Erythroblast (primary cell): Measurements from ENCODE around the gene FYTTD1.

Source experiments
- DNase-seq, 2 experiments: peaks; one replicate each; lab custom pipeline; 2025; lab: John Stamatoyannopoulos, UW
- GATA1 ChIP-seq: IDR thresholded peaks from 2 replicates; pipeline ENCODE4 v1.6.1; 2011; ENCODE audit warnings: low read depth, mild to moderate bottlenecking, control low read depth, low read length, moderate library complexity
- POLR2A ChIP-seq: IDR thresholded peaks from 2 replicates; pipeline ENCODE4 v1.6.1; 2011; ENCODE audit warnings: mild to moderate bottlenecking, low read length

Gene FYTTD1

DNA sequence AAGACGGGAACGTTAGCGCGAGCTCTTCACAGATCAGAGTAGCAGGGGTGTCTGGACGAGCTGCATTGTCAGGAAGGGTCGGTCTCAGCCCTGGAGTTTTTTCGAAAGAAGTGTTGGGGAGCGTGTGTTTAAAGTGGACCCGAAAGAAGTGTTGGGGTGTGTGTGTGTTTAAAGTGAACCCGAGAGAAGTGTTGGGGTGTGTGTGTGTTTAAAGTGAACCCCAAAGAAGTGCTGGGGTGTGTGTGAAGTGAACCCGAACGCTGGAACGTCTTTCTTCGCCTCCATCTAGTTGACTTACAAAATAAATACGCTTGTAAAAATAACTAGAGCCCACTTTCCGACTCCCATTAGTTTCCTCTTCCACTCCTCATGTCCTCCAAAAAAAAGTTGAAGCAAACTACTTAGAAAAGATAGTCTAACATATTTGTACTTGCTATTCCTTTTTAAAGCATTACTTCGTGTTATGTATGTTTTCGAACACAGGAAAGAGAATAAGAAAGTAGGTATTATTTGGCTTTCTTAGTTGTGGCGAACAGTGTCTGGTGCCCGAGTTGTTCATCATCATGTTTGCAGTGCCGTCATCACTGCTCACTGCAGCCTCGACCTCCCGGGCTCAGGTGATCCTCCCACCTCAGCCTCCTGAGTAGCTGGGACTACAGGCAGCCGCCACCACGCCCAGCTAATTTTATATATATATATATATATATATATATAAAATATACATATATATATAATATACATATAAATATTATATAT is 42.4 kb downstream of the FYTTD1 start:
- peak in 1 of 2 experiments; percentile 64 for DNase-seq
- no peak for TF ChIP-seq POLR2A

DNA sequence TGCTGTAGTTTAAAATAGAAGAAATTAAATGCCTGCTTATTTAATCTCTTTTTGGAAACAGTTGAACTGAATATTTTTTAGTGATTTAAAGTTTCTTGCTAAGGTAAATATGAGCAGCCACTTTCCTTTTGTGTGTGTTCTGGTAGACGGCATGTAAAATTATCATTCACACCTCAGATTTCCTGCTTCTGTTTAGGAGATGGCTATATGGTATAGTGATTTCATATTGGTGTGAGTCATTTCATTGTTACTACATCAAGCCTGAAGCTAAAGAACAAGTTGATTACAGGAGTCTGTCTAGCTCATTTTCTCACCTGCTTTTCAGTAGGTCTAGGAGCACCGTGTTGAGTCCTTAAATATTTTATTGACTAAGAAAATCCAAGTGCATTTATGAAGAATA is 43.6 kb downstream of the FYTTD1 start:
- TF ChIP-seq GATA1, result no peak
- peak in 1 of 2 experiments; percentile 17 for DNase-seq

DNA sequence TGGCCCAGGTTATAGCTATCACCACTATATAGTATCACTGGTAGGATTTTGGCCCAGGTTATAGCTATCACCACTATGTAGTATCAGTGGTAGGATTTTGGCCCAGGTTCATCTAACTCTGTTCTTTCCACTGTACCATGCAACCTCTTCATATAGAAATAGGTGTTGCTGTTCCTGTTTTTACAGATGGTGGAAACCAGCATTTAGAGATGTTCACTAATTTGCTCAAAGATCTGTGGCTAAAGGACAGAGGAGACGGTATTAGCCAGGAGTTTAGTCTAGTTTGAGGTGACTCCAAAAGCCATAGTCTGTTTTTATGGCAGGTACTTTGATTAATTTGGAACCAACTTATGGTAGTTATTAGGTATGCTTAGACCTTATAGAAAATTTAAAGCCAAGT is 44.4 kb downstream of the FYTTD1 start:
- no peak for DNase-seq
- no peak for TF ChIP-seq POLR2A
- TF ChIP-seq GATA1, result no peak

DNA sequence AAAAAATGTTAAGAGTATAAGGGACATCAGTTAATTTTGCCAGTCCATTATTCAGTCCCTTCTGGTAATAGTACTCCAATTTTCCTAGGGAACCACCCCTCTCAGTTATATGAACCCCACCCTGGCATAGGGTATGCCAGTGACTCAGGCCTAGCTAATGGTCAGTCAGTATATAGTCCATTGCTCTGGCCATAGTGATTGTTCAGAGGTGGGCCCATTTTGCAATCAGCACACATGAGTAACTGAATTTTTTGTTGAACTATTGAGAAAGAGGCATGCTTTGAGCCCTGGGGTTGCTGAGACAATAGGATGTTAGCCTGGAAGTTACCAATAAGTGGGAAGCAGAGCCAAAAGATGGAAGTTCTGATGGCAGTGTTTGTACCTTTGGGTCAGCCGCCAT is 45.5 kb downstream of the FYTTD1 start:
- no peak for DNase-seq
- no peak for TF ChIP-seq GATA1
- TF ChIP-seq POLR2A, result no peak

DNA sequence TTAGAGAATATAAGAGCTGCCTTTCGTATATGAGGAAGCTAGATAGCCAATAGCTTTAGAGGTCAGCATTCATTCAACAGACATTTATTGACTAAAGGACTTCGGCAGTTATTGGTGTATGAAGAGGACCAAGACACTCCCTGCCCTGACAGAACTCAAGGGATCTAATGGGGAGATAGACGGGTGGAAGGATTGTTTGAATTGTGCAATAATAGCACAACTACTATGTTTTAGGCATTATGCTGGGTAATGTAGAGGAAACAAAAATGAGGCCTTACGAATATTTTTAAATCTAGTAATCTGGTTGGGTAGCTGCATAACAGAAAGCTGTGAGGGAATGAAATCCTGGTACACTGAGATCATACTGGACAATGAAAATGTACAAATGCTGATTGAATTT is 46.4 kb downstream of the FYTTD1 start:
- TF ChIP-seq GATA1 (no peak), POLR2A (no peak)
- DNase-seq, result no peak

DNA sequence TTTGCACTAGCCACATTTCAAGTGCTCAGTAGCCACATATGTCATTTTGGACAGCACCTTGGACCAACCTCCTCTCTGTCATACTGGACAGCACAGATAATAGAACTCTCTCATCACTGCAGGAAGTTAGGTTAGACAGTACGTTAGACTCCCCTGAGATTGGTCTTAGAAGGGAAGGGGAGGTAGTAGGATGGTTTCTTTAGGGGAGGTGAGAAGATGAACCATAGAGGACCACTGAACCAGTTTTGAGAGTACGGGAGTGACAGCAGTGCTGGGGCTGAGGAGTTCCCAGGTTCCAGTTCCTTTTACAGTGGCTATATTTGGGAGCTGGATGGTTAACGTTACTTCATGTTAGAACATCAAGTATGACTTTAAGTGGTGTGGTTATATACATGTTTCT is 49.2 kb downstream of the FYTTD1 start:
- DNase-seq, result no peak
- TF ChIP-seq GATA1, result no peak
- TF ChIP-seq POLR2A, result no peak

GRCh38 chr3:197800379-197800778 is 50.7 kb downstream of the FYTTD1 start:
- TF ChIP-seq GATA1, result no peak
- no peak for TF ChIP-seq POLR2A
- DNase-seq, result no peak

DNA sequence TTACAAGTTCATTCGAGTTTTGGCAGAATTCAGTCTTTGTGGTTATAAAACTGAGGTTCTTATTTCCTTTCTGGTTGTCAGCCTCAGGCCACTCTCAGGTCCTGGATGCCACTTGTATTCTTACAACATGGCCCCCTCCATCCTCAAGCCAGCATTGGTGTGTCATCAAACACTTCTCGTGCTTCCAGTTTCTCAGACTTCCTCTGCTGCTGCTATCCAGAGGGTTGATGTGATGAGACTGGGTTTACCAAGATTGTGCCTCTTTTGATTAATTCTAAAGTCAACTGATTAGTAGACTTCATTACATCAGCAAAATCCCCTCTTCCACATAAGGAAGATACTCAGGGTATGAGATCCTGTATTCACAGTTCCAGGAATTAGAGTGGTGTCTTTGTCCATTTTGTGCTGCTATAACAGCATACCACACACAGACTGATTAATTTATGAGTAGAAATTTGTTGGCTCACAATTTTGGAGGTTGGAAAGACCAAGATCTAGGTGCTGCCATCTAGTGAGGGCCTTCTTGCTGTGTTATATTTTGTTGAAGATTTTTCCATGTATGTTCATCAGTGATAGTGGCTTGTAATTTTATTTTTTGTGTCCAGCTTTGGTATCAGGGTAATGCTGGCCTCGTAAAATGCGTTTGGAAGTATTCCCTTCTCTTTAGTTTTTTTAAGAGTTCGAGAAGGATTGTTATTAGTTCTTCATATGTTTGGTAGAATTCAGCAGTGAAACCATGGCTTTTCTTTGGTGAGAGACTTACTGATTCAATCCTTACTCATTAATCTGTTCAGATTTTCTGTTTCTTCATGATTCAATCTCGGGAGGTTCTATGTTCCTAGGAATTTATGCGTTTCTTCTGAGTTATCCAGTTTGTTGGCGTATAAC is 52.5 kb downstream of the FYTTD1 start:
- TF ChIP-seq GATA1, result no peak
- TF ChIP-seq POLR2A, result no peak
- DNase-seq, result peak; percentile 32 to 42

DNA sequence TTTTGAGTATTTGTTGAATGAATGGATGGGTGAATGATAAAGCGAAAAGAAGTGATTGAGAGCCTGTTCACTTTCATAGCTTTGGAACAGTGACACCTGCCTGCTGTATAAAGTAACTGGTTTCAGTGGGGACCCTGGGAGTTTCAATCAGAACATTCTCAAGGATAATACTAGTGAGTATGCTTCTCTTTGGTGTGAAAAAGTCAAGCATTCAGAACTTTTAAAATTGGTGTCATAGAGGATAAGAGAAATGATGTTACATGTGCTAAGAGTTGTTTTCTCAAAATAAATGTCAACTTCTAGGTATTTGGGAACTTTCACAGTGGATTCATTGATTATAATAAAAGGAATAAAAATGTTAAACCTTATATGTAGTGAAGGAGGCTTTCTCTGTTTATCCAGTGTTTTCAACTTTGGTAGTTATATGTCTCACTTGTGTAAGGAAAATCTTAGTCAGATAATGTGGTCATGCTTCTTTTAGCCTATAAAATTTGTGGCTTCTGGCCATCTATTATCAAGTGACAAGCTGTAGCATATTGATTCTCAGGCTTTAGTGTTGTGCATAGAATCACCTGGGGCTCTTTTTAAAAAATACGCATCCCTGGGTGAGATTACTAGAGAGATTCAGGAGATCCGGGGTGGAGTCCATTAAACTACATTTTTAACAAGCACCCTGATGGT is 53.2 kb downstream of the FYTTD1 start:
- DNase-seq, result no peak
- TF ChIP-seq POLR2A, result no peak
- TF ChIP-seq GATA1, result no peak

- DNase-seq, result no peak
- TF ChIP-seq POLR2A, result no peak
- TF ChIP-seq GATA1, result no peak
Measured at GRCh38 chr3:197804511-197804910, 54.8 kb downstream of the FYTTD1 start.

GRCh38 chr3:197807969-197808587 is 58.4 kb downstream of the FYTTD1 start:
- DNase-seq, result no peak
- TF ChIP-seq GATA1 (no peak), POLR2A (no peak)

GRCh38 chr3:197809356-197810020 is 59.8 kb downstream of the FYTTD1 start:
- TF ChIP-seq GATA1 (no peak), POLR2A (no peak)
- DNase-seq, result no peak

GRCh38 chr3:197810901-197811300 is 61.2 kb downstream of the FYTTD1 start:
- no peak for TF ChIP-seq POLR2A
- TF ChIP-seq GATA1, result no peak
- no peak for DNase-seq
